ENCODE results near the gene THRB.

The THRB gene

DNA sequence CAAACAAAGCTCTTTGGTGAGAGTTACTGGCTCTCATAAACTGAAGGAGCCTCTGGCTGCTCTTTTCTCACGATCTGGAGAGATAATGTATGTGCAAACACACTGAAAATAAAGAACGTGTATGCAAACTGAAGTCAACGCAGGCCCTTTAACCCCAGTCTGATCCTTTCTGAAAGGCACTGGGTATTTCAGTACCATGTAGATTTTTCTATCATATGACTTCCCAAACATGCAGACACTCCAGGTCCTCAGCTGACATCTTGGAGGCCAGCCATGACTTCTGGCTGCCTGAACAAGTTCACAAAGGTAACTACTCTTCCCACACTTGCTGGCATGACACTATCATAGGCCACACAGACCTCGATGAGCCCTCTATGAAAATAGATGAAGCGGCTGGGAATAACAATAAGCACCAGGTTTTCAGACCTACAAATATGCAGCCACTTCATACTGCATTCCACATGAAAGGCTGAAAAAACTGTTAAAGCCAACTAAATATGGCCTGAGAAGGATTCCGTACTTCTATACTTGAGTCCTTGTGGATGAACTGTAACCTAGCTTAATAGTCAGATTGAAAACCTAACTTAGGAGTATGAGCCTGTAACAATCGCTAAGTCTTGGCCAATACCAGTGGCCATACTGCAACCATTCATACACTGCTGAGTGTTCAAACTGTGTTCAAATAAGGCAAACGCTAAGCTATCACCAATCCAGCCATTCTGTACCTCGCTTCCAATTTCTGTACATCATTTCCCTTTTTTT is 121.3 kb downstream of the THRB start:
- no peak overlapping the region for H3K4me3 Mint-ChIP-seq
- TF ChIP-seq CTCF (IDR thresholded peaks at IDR 0.05): no peak
- H3K36me3 Mint-ChIP-seq (ENCODE audit: low read depth): no peaks in the 10 kb centered on the region
- no peaks in the 10 kb centered on the region for H3K4me1 Mint-ChIP-seq
- no peaks in the 10 kb centered on the region for H3K27me3 Mint-ChIP-seq (ENCODE audit: low read depth, poor library complexity)
- no peak overlapping the region for H3K27ac Mint-ChIP-seq
- no peaks in the 10 kb centered on the region for H3K9me3 Mint-ChIP-seq
- DNase-seq: no peak

- no peak for TF ChIP-seq CTCF (IDR thresholded peaks at IDR 0.05)
- Mint-ChIP-seq H3K9me3 (no peaks in the 10 kb centered on the region), H3K27ac (no peak overlapping the region), H3K4me1 (no peaks in the 10 kb centered on the region), H3K36me3 (ENCODE audit: low read depth) (no peaks in the 10 kb centered on the region), H3K27me3 (ENCODE audit: low read depth, poor library complexity) (no peaks in the 10 kb centered on the region), H3K4me3 (no peak overlapping the region)
- DNase-seq: no peak
These were observed 122.0 kb downstream of the THRB start for GRCh38 chr3:24372559-24373197.

GRCh38 chr3:24370352-24371090 is 124.1 kb downstream of the THRB start:
- Mint-ChIP-seq H3K9me3 (no peaks in the 10 kb centered on the region), H3K4me3 (no peak overlapping the region), H3K27me3 (ENCODE audit: low read depth, poor library complexity) (no peaks in the 10 kb centered on the region), H3K36me3 (ENCODE audit: low read depth) (no peaks in the 10 kb centered on the region), H3K4me1 (no peaks in the 10 kb centered on the region), H3K27ac (no peak overlapping the region)
- no peak for DNase-seq
- no peak for TF ChIP-seq CTCF (IDR thresholded peaks at IDR 0.05)

DNA sequence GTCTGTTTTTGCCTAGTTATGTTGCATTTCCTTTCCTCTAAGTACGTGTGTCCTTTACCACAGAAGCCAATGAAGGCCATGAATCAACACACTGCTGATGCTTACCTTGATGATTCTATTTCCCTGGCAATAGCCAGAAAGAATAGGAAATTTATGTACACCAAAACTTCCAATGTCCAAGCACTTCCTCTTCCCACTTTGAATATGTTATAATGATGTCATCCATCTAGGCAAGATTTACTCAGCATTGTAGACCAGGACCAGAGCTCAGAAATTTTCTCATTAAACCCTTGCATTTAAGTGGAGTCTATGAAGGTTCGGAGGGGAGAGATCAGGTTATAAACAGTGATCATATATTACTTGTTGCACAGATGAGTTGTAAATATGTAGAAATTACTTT is 126.0 kb downstream of the THRB start:
- Mint-ChIP-seq H3K4me3 (no peak overlapping the region), H3K27ac (no peak overlapping the region), H3K36me3 (ENCODE audit: low read depth) (no peaks in the 10 kb centered on the region), H3K9me3 (no peaks in the 10 kb centered on the region), H3K27me3 (ENCODE audit: low read depth, poor library complexity) (no peaks in the 10 kb centered on the region), H3K4me1 (peaks cover 4% of the 10 kb centered on the region)
- DNase-seq: no peak
- no peak for TF ChIP-seq CTCF (IDR thresholded peaks at IDR 0.05)

DNA sequence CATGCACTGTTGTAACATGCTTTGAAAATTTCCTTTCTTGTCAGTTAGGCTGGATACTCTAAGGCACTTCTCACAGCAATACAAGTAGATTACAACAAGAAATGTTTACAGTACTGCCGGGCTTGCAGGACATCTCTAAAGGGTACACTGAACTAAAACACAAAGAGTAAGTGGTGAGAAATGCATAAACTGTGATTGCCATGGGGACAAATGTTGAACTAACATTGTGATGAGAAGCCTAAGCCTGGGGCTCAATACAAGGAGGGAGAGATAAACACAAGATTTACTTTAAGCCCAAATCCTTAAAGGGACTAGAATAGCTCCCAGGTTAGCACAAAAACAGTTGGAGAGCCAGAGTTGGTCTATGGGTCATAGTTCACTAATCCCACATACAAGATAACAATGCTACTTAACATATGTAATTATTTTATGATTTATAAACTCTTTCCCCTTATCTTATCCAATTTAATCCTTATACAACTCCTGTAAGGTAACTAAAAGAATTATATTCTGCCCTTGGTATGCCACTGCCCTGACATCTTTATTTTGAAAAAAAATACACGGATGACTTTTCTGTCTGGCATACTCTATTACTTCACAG is 126.9 kb downstream of the THRB start:
- H3K36me3 Mint-ChIP-seq (ENCODE audit: low read depth): no peaks in the 10 kb centered on the region
- DNase-seq: no peak
- H3K4me3 Mint-ChIP-seq: no peak overlapping the region
- no peaks in the 10 kb centered on the region for H3K9me3 Mint-ChIP-seq
- H3K27ac Mint-ChIP-seq: no peak overlapping the region
- no peaks in the 10 kb centered on the region for H3K27me3 Mint-ChIP-seq (ENCODE audit: low read depth, poor library complexity)
- no peak for TF ChIP-seq CTCF (IDR thresholded peaks at IDR 0.05)
- H3K4me1 Mint-ChIP-seq: peaks cover 4% of the 10 kb centered on the region
